HG02642 (cell line): ENCODE results near the gene MAFG.
"Not testable (repeated sequence)": the region's sequence is repeated elsewhere in the genome, so short reads cannot be mapped to it uniquely, and the experiment has no call there.

ENCODE experiments used
- ATAC-seq: cut with Tn5 transposase; IDR thresholded peaks from one replicate; pipeline ENCODE4 v1.9.1; 2021; ENCODE audit warnings: mild to moderate bottlenecking; ENCODE audit not compliant: unreplicated experiment, poor library complexity

MAFG gene

GRCh38 chr17:81958633-81959342 lies 31.3 kb upstream of the MAFG start:
- no peak for ATAC-seq

GRCh38 chr17:81957691-81958432 lies 30.3 kb upstream of the MAFG start:
- no peak for ATAC-seq

GRCh38 chr17:81956607-81957589 lies 29.4 kb upstream of the MAFG start:
- no peak for ATAC-seq

GRCh38 chr17:81955756-81956544 lies 28.4 kb upstream of the MAFG start:
- no peak for ATAC-seq

GRCh38 chr17:81955058-81955681 lies 27.6 kb upstream of the MAFG start:
- no peak for ATAC-seq

GRCh38 chr17:81954131-81955057 lies 26.9 kb upstream of the MAFG start:
- no peak for ATAC-seq

- ATAC-seq = not testable (repeated sequence)
Measured at GRCh38 chr17:81953443-81953842, 25.9 kb upstream of the MAFG start.

GRCh38 chr17:81952792-81953228 lies 25.3 kb upstream of the MAFG start:
- ATAC-seq = no peak

GRCh38 chr17:81951785-81952684 lies 24.5 kb upstream of the MAFG start:
- no peak for ATAC-seq

GRCh38 chr17:81950501-81950900 lies 23.0 kb upstream of the MAFG start:
- no peak for ATAC-seq

- no peak for ATAC-seq
Measured at GRCh38 chr17:81948635-81949378, 21.3 kb upstream of the MAFG start.

GRCh38 chr17:81947189-81947588 lies 19.7 kb upstream of the MAFG start, which contains the start of gene MYADML2:
Gene MYADML2, minus strand, starts transcription at chr17:81947233. Its CDS starts 5,492 bp downstream, at chr17:81941741.
- no peak for ATAC-seq

GRCh38 chr17:81944858-81945257 lies 17.3 kb upstream of the MAFG start:
- ATAC-seq = no peak

- no peak for ATAC-seq
Measured at GRCh38 chr17:81942167-81942553, 14.6 kb upstream of the MAFG start.

GRCh38 chr17:81941484-81942166 lies 14.1 kb upstream of the MAFG start:
- ATAC-seq = no peak
